ENCODE data around the gene SLC39A8. TPM values are rescaled to one million over a fixed set of nuclear protein-coding genes. Genes with fewer than 3 reads are reported as not detected.
"Not testable (repeated sequence)": the region's sequence is repeated elsewhere in the genome, so short reads cannot be mapped to it uniquely, and the experiment has no call there.

Gene SLC39A8
- total and polyA plus RNA-seq, 5 donors from 2014 or later: 18.6 to 29.8 (median 23.7) TPM

DNA sequence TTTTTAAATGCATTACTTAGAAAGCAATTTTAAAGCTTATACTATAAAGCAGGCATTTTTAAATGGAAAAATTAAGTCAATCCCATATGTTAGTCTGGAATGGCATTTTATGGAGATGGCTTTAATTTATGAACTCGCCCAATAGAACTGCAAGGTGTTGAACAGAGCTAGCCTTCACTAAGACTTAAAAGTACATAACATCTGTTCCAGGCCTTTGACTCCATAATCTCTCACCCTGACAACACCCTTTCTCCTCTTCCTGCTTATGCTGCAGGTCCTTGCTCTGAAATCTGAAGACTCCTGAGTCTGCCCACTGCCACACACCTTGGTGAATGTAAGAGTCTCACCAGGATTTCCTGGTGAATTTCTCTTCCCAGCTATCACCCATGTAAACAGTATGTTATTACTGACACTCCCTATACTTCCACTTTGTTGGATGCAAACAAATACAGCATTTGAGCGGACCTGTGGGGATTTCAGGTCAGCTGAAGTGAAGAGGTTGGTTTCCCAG is 17.7 kb upstream of the SLC39A8 start:
- no peak for ATAC-seq (ENCODE audit: low read depth in 2 of 2)
- H3K9me3 Mint-ChIP-seq: peaks cover 0 to 2% (median 0%) of the 10 kb centered on the region in 7 donors
- H3K27me3 ChIP-seq (ENCODE audit: control insufficient read depth, insufficient read depth, low read length): peaks cover 22% of the 10 kb centered on the region
- H3K4me3 ChIP-seq (ENCODE audit: low read depth, low read length): no peak overlapping the region
- no peak overlapping the region for H3K27ac ChIP-seq (ENCODE audit: insufficient read depth, low read length, poor library complexity, severe bottlenecking)
- H3K9me3 ChIP-seq (ENCODE audit: control insufficient read depth in 2 of 2, low read length in 2 of 2): no peaks in the 10 kb centered on the region
- no peak for DNase-seq
- H3K27me3 Mint-ChIP-seq: peaks cover 13% of the 10 kb centered on the region
- no peaks in the 10 kb centered on the region for H3K4me1 ChIP-seq (ENCODE audit: control insufficient read depth, insufficient read depth, low read length, poor library complexity, severe bottlenecking)
- no peak overlapping the region for H3K4me3 Mint-ChIP-seq
- no peaks in the 10 kb centered on the region for H3K4me1 Mint-ChIP-seq
- no peak overlapping the region for H3K27ac Mint-ChIP-seq
- H3K36me3 ChIP-seq (ENCODE audit: control insufficient read depth, insufficient read depth, low read length): no peaks in the 10 kb centered on the region
- no peaks in the 10 kb centered on the region for H3K36me3 Mint-ChIP-seq

- Mint-ChIP-seq H3K27ac (no peak overlapping the region), H3K27me3 (peaks cover 18% of the 10 kb centered on the region), H3K4me1 (peaks cover 0 to 2% (median 0%) of the 10 kb centered on the region in 4 donors), H3K36me3 (no peaks in the 10 kb centered on the region), H3K9me3 (no peaks in the 10 kb centered on the region), H3K4me3 (no peak overlapping the region)
- H3K9me3 ChIP-seq (ENCODE audit: control insufficient read depth in 2 of 2, low read length in 2 of 2): no peaks in the 10 kb centered on the region
- H3K27me3 ChIP-seq (ENCODE audit: control insufficient read depth, insufficient read depth, low read length): peaks cover 16% of the 10 kb centered on the region
- no peaks in the 10 kb centered on the region for H3K4me1 ChIP-seq (ENCODE audit: control insufficient read depth, insufficient read depth, low read length, poor library complexity, severe bottlenecking)
- H3K4me3 ChIP-seq (ENCODE audit: low read depth, low read length): no peak overlapping the region
- no peak for DNase-seq
- H3K36me3 ChIP-seq (ENCODE audit: control insufficient read depth, insufficient read depth, low read length): no peaks in the 10 kb centered on the region
- H3K27ac ChIP-seq (ENCODE audit: insufficient read depth, low read length, poor library complexity, severe bottlenecking): no peak overlapping the region
- ATAC-seq (ENCODE audit: low read depth in 2 of 2): no peak
These were observed 12.8 kb upstream of the SLC39A8 start for GRCh38 chr4:102358128-102358527.

DNA sequence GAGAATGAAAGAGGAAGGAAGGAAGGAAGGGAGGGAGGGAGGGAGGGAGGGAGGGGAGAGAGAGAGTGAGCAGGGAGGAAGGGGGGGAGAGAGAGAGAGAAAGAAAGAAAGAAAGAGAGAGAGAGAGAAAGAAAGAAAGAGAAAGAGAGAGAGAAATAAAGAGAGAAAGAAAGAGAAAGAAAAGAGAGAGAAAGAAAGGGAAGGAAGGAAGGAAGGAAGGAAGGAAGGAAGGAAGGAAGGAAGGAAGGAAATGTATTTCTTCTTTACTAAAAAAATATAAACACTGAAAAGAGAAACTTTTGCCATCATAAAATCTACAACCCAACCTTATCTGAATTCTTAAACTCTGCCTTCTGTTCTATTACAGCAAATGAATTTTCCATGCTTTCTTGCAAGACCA is 12.4 kb upstream of the SLC39A8 start:
- not testable (repeated sequence) for H3K9me3 Mint-ChIP-seq; H3K27ac Mint-ChIP-seq; H3K4me1 Mint-ChIP-seq; ATAC-seq (ENCODE audit: low read depth in 2 of 2); H3K27ac ChIP-seq (ENCODE audit: insufficient read depth, low read length, poor library complexity, severe bottlenecking); H3K4me3 Mint-ChIP-seq; DNase-seq; H3K36me3 Mint-ChIP-seq; H3K9me3 ChIP-seq (ENCODE audit: control insufficient read depth in 2 of 2, low read length in 2 of 2); H3K4me1 ChIP-seq (ENCODE audit: control insufficient read depth, insufficient read depth, low read length, poor library complexity, severe bottlenecking); H3K4me3 ChIP-seq (ENCODE audit: low read depth, low read length); H3K36me3 ChIP-seq (ENCODE audit: control insufficient read depth, insufficient read depth, low read length)
- peaks cover 18% of the 10 kb centered on the region for H3K27me3 ChIP-seq (ENCODE audit: control insufficient read depth, insufficient read depth, low read length)
- H3K27me3 Mint-ChIP-seq: peaks cover 22% of the 10 kb centered on the region

- Mint-ChIP-seq H3K4me1 (peaks cover 0 to 2% (median 0%) of the 10 kb centered on the region in 4 donors), H3K27ac (no peak overlapping the region)
- DNase-seq: no peak
These were observed 11.4 kb upstream of the SLC39A8 start for GRCh38 chr4:102356562-102357202.

DNA sequence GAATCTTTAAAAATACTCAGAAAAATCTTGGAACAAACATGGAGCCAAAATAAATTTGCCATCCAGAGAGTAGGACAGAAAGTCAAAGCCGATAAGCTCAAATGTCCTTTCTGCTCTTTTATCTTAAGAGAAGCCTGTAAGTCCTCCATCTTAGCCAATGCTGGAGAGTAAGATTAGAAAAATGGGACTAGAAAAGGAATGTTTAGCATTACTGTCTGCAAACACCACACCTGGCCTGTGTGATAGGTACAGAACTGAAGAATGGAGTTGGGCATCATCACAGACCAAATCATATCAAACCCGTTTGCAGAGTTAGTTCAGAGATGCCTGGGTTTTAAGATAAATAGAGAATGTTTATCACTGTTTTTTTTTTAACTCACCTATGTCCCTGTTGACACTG is 10.5 kb upstream of the SLC39A8 start:
- DNase-seq: no peak
- H3K27ac Mint-ChIP-seq: no peak overlapping the region
- no peaks in the 10 kb centered on the region for H3K36me3 ChIP-seq (ENCODE audit: control insufficient read depth, insufficient read depth, low read length)
- H3K9me3 ChIP-seq (ENCODE audit: control insufficient read depth in 2 of 2, low read length in 2 of 2): no peaks in the 10 kb centered on the region
- H3K36me3 Mint-ChIP-seq: no peaks in the 10 kb centered on the region
- no peaks in the 10 kb centered on the region for H3K4me1 ChIP-seq (ENCODE audit: control insufficient read depth, insufficient read depth, low read length, poor library complexity, severe bottlenecking)
- ATAC-seq (ENCODE audit: low read depth in 2 of 2): no peak
- peaks cover 0 to 2% (median 0%) of the 10 kb centered on the region in 4 donors for H3K4me1 Mint-ChIP-seq
- no peak overlapping the region for H3K4me3 Mint-ChIP-seq
- H3K9me3 Mint-ChIP-seq: no peaks in the 10 kb centered on the region
- no peak overlapping the region for H3K4me3 ChIP-seq (ENCODE audit: low read depth, low read length)
- H3K27me3 ChIP-seq (ENCODE audit: control insufficient read depth, insufficient read depth, low read length): peaks cover 10% of the 10 kb centered on the region
- peaks cover 23% of the 10 kb centered on the region for H3K27me3 Mint-ChIP-seq
- no peak overlapping the region for H3K27ac ChIP-seq (ENCODE audit: insufficient read depth, low read length, poor library complexity, severe bottlenecking)

More at GRCh38 chr4:102356562-102357202, 11.4 kb upstream of the SLC39A8 start:
- ATAC-seq (ENCODE audit: low read depth in 2 of 2): no peak
- Mint-ChIP-seq H3K4me3 (no peak overlapping the region), H3K9me3 (no peaks in the 10 kb centered on the region), H3K36me3 (no peaks in the 10 kb centered on the region), H3K27me3 (peaks cover 23% of the 10 kb centered on the region)
- no peaks in the 10 kb centered on the region for H3K36me3 ChIP-seq (ENCODE audit: control insufficient read depth, insufficient read depth, low read length)
- H3K4me3 ChIP-seq (ENCODE audit: low read depth, low read length): no peak overlapping the region
- H3K9me3 ChIP-seq (ENCODE audit: control insufficient read depth in 2 of 2, low read length in 2 of 2): no peaks in the 10 kb centered on the region
- H3K27me3 ChIP-seq (ENCODE audit: control insufficient read depth, insufficient read depth, low read length): peaks cover 16% of the 10 kb centered on the region
- no peak overlapping the region for H3K27ac ChIP-seq (ENCODE audit: insufficient read depth, low read length, poor library complexity, severe bottlenecking)
- H3K4me1 ChIP-seq (ENCODE audit: control insufficient read depth, insufficient read depth, low read length, poor library complexity, severe bottlenecking): no peaks in the 10 kb centered on the region

DNA sequence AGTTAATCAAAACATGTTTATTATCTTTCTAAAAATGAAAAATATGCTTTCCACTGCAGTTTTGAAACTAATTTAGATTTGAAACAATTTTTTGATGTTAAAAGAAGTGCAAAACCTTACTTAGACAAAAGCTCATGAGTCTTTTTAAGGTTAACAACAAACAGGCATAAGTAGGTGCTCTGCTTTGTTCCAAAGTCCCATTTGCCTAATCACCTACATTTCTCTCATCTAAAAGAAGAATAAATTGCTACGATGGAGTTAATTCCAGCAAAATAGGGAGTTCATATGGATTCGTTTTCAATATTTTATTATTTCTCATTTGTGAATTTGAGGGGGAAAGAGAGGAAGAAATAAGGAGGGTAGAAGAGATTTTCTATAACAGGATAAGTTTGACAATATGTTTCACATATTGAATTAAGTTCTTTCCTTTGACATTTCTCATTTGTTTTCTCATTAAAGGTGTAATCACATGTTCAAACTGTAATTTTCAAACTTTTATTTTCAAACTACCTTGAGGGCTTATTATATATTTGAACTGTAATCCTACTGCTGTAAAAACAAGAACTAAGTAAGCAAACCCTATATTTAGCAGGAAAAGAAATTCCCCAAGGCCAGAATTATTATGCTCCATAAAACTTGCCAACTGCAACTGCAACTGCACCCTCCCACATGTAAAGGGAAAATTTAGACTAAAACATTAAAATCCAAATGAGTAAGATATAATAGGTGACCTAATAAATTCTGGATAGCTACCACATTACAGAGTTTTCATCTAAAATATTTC is 9.6 kb upstream of the SLC39A8 start:
- DNase-seq: no peak
- no peak overlapping the region for H3K27ac ChIP-seq (ENCODE audit: insufficient read depth, low read length, poor library complexity, severe bottlenecking)
- H3K9me3 Mint-ChIP-seq: no peaks in the 10 kb centered on the region
- no peak overlapping the region for H3K4me3 Mint-ChIP-seq
- H3K27ac Mint-ChIP-seq: no peak overlapping the region
- H3K27me3 Mint-ChIP-seq: peaks cover 23% of the 10 kb centered on the region
- no peaks in the 10 kb centered on the region for H3K9me3 ChIP-seq (ENCODE audit: control insufficient read depth in 2 of 2, low read length in 2 of 2)
- no peak overlapping the region for H3K4me3 ChIP-seq (ENCODE audit: low read depth, low read length)
- H3K4me1 Mint-ChIP-seq: peaks cover 0 to 2% (median 0%) of the 10 kb centered on the region in 4 donors
- no peaks in the 10 kb centered on the region for H3K36me3 Mint-ChIP-seq
- H3K4me1 ChIP-seq (ENCODE audit: control insufficient read depth, insufficient read depth, low read length, poor library complexity, severe bottlenecking): no peaks in the 10 kb centered on the region
- H3K27me3 ChIP-seq (ENCODE audit: control insufficient read depth, insufficient read depth, low read length): peaks cover 8% of the 10 kb centered on the region
- no peaks in the 10 kb centered on the region for H3K36me3 ChIP-seq (ENCODE audit: control insufficient read depth, insufficient read depth, low read length)
- ATAC-seq (ENCODE audit: low read depth in 2 of 2): no peak

DNA sequence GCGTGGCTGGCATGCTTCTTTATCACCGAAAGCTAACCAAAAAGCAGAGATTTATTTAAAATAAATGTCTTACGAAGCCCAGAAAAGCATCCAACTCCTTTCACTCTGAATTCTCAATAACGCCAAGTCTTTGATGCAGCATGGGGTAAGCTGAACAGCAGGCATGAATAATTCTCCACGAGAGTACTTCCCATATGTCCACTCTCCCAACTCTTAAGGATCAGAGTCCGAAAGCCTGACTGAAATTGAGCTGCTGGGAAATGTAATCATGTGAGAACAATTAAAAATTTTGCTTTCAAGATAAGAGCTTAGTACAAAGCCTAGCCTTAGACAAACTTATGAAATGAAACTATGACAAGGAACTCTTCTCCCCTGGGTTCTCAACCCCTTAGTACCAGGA is 7.5 kb upstream of the SLC39A8 start:
- Histone ChIP-seq H3K27ac (ENCODE audit: insufficient read depth, low read length, poor library complexity, severe bottlenecking) (no peak overlapping the region), H3K36me3 (ENCODE audit: control insufficient read depth, insufficient read depth, low read length) (no peaks in the 10 kb centered on the region), H3K4me3 (ENCODE audit: low read depth, low read length) (no peak overlapping the region), H3K9me3 (ENCODE audit: control insufficient read depth in 2 of 2, low read length in 2 of 2) (no peaks in the 10 kb centered on the region), H3K4me1 (ENCODE audit: control insufficient read depth, insufficient read depth, low read length, poor library complexity, severe bottlenecking) (no peaks in the 10 kb centered on the region), H3K27me3 (ENCODE audit: control insufficient read depth, insufficient read depth, low read length) (peaks cover 8% of the 10 kb centered on the region)
- Mint-ChIP-seq H3K27ac (no peak overlapping the region), H3K4me1 (peaks cover 0 to under 1% (median 0%) of the 10 kb centered on the region in 4 donors), H3K4me3 (no peak overlapping the region), H3K27me3 (peaks cover 23% of the 10 kb centered on the region), H3K9me3 (no peaks in the 10 kb centered on the region), H3K36me3 (no peaks in the 10 kb centered on the region)
- ATAC-seq (ENCODE audit: low read depth in 2 of 2) (no peak), DNase-seq (no peak)
